ENCODE measurements around the gene LNPK.
"Not testable (repeated sequence)": the region's sequence is repeated elsewhere in the genome, so short reads cannot be mapped to it uniquely, and the experiment has no call there.

LNPK gene

DNA sequence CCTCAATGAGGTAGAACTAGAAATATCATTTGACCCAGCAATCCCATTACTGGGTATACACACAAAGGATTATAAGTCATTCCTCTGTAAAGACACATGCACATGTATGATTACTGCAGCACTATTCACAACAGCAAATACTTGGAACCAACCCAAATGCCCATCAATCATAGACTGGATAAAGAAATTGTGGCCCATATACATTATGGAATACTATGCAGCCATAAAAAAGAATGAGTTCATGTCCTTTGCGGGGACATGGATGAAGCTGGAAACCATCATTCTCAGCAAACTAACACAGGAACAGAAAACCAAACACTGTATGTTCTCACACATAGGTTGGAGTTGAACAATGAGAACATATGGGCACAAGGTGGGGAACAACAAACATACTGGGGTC lies 106.1 kb downstream of the LNPK start:
- DNase-seq, result not testable (repeated sequence)

DNA sequence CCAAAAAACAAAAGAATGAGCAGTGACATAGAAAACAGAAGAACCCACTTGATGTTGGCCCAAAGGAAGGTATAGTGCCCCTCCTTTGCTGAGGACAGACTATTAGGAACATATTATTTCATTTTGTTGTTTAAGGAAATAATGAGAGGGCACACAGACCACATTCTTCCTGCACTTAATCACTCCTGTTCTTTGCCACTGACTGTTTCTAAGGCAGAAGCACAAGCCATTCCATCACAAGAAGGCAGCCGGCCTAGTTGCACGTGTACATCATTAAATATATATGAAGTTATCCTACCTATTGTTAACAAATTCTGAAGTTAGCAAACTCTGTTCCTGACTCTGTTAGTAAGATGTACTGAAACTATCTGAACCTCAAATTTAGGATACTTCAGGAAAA lies 110.0 kb downstream of the LNPK start:
- DNase-seq, result no peak

DNA sequence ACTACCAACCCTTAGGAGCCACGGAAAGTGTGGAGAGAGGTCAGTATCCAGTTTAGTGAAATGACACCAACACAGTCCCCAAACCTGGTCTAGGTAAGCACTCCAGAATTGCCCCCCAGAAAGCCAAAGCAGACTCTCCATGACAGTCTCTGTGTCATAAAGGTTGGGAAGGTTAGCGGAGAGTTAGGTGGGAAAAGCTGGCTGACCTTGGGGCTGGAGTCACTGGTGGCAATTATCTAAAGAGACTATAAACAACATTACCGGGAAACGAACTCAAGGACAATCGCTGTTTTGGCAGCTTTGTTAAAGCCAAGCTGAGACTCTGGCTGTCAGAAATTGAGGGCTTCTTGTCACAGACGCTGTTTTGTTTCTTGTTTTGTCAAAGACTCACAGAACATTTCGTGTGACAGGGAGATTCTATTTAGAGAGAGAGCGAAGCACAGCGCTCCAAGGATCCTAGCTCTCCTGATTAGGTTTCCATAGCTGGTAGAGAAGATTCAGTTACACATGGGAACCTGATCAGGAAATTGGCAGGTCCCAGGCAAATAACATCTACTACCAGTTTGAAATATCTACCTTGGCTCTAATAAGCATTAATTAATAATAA lies 111.3 kb downstream of the LNPK start:
- DNase-seq, result no peak

DNA sequence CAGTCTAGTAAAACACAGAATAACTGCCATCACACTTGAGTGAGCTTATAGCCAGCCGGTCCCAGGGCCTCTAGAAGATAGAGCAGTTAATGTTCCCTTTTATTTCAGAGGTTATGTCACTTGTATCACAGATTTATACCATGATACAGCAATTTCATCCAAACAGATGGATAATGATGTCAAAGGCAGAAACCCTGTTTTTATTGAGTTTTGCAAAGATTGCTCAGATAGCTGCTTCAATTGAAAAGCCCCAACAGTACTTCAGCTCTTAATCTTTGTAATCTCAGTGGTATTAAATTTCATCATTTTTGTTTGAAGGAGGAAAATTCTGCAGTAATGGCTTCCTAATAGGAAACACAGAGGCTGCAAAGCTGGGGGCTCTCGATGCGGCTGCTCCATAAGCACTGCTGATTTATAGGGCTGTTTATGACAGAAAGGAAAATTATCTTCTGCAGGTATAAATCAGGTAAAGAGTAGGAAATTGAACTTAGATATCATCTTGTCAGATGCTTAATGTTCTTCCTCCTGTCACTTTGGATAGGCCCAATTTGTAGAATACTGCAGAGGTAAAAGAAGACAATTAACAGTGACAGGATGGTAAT lies 112.3 kb downstream of the LNPK start:
- no peak for DNase-seq

DNA sequence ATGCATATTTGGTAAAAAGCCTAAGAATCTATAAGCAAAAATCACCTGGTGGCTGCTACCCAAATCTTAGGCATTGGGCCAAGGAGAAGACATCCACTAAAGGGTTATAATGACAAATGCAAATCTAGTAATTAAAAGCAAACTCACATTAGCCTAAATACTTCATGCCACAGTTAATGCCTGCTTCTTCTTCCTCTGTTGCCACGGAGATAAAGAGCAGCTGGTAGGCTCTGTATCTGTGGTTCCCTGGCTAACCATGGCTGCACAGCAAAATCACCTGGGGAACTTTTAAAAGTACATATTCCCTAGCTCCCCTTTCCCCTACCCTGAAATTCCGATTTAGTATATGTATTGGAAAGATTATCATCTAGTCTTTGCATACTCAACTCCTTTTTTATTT lies 114.3 kb downstream of the LNPK start:
- no peak for DNase-seq

DNA sequence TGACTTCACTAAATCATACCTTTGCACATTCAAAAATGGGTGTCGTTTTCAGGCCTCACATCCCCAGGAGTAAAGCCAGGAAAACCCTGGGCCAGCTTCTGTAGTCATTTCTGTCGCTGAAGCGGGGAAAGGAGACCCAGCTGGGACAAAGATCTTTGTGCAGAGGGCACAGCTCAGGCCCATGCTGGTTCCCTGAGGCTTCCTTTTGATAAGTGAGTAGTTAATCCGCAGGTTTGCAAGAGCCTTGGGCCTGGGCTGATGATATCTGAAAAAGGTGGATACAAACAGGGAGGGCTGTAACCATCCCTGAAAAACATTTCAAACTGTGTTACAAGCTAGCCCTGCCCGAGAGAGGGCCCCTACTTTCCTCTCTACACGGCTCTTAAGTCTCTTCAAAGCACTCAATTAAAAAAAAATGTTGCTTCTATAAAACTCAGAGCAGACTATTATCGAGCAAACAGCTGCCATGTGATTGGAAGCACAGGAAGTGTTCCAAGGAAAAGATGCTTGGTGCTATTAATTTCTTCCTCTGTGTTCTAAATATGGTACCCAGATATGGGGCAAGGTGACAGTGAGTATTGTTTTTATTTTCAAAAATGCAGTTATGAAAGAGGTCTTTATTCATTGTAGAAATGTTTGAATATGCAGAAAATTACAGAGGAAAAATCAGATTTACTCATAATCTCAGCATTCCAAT lies 117.2 kb downstream of the LNPK start:
- no peak for DNase-seq

DNA sequence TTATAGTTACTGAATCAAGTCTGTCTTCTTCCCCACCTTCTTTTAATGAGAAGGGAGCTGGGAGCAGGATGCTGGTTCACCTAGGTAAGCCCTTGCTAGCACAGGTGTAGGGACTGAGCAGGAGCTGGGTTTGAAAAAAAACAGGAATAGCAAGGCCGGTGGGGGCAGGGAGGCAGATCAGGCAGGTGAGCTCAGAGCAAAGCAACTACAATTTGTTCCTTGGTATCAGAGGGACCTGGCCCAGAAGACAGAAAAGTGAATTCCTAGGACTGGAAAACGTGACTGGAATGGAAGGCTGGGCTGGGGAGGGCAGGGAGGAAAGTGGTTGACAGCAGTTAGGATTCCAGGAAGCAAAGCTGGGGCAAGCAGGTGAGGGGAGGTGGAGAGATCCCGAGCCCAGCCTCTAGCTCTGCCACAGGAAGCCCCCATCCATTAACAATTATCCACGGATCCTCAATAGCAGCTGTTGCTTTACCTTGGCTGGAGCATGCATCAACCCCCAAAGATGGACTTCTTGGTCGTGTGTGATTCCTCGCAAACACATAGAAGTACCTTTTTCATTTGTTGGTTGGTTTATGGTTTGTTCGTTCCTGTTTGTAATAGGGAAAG lies 118.4 kb downstream of the LNPK start:
- DNase-seq, result no peak

DNA sequence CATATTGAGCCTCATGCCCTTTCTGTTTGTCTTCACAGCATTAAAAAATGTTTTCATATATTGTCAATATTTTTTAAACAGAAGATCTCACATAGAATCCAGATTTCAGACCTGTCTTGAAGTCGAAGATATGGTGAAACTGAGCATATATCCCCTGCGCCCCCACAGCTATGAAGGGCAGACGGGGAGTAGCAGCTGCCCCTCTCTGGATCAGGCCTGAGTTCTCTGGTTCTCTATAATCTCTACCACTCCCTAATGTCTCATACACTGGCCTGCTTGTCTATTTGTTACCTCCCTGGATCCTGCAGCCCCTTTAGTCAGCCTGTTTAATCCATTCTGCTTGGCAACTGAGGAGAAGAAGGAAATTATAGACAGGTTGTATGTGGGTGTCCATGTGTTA lies 122.4 kb downstream of the LNPK start:
- no peak for DNase-seq

DNA sequence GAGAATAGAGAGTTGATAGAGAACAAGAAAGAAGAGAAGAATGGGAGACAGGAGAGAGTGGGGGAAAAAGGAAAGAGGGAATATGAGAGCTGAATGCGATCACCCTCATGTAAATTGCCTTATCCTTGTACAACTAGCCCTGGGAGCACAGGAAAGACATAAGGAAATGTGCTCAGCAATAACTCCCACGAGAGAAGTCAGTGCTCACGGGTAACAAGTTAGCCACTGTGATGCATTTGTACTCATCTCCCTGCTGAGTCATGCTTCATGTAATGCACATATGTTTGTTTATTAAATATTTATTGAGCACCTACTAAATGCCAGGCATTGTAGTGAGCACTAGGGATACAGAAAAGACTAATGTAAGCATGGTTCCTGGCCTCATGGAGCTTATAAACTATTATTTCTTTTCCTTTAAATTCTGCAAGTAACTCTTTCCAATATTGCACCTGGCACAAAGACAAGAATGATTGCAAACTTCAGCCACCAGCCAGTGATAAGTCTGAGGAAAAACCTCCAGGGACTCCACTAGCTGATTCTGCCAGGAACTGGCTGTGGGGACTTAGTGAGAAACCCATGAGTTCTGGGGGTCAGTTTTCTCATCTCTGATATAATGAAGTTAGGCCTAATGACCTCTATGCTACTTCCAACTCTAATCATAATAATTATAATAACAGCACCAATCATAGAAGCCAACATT lies 124.1 kb downstream of the LNPK start:
- no peak for DNase-seq

DNA sequence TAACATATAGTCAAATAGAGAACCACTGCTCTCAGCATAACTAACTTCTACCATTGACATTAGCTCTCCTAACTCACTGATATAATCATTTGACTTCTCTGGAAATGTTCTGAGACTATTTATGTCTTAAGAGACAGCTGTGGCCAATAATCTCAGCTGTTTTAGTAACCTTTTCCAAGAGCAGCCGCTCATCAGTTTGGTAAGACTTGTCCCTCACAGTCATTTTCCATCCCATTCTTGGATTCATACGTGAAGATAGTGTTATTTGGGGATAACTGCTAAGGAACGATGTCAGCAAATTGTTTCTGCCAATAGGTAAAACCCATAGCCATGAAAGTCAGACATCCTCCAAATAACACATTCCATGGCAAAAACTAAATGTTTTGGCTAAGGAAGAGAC lies 127.8 kb downstream of the LNPK start:
- no peak for DNase-seq

Measured in activated CD4-positive, alpha-beta T cell treated with anti-CD3 and anti-CD28 coated beads, Interleukin-2, amount 50 U/mL, for 1 hour (primary cell).